HG03108 (cell line): ENCODE measurements around the gene ZMYND15.

Source experiments
- ATAC-seq: cut with Tn5 transposase; IDR thresholded peaks from one replicate; pipeline ENCODE4 v1.9.1; 2021; ENCODE audit warnings: moderate library complexity; ENCODE audit not compliant: unreplicated experiment

ZMYND15 gene

GRCh38 chr17:4742133-4742532 lies 2.5 kb downstream of the ZMYND15 start:
- no peak for ATAC-seq

- ATAC-seq = no peak
These were observed 3.0 kb downstream of the ZMYND15 start for GRCh38 chr17:4742629-4743028.

GRCh38 chr17:4743216-4743615 lies 3.6 kb downstream of the ZMYND15 start:
- ATAC-seq = no peak

- ATAC-seq = no peak
These were observed 4.3 kb downstream of the ZMYND15 start for GRCh38 chr17:4743898-4744297.

GRCh38 chr17:4744999-4745969 lies 5.7 kb downstream of the ZMYND15 start:
- ATAC-seq = no peak

GRCh38 chr17:4747847-4748246 lies 8.2 kb downstream of the ZMYND15 start:
- ATAC-seq = no peak

GRCh38 chr17:4748686-4749085 lies 9.1 kb downstream of the ZMYND15 start:
- ATAC-seq = no peak

- no peak for ATAC-seq
These were observed 11.0 kb downstream of the ZMYND15 start for GRCh38 chr17:4750606-4751005.

- ATAC-seq = no peak
These were observed 12.3 kb downstream of the ZMYND15 start for GRCh38 chr17:4751932-4752331.

GRCh38 chr17:4753392-4753791 lies 13.8 kb downstream of the ZMYND15 start:
- ATAC-seq = no peak

- no peak for ATAC-seq
These were observed 20.2 kb downstream of the ZMYND15 start for GRCh38 chr17:4759776-4760236.

- ATAC-seq = no peak
These were observed 25.0 kb downstream of the ZMYND15 start for GRCh38 chr17:4764595-4764994.

- ATAC-seq = no peak
These were observed 26.6 kb downstream of the ZMYND15 start for GRCh38 chr17:4766201-4766600.

GRCh38 chr17:4766723-4767122 lies 27.1 kb downstream of the ZMYND15 start:
- no peak for ATAC-seq

GRCh38 chr17:4768298-4768697 lies 28.7 kb downstream of the ZMYND15 start:
- no peak for ATAC-seq

GRCh38 chr17:4769628-4770027 lies 30.0 kb downstream of the ZMYND15 start:
- no peak for ATAC-seq

- no peak for ATAC-seq
These were observed 32.0 kb downstream of the ZMYND15 start, which contains the start of gene TM4SF5 for GRCh38 chr17:4771519-4772234. TM4SF5 (plus strand) TSS chr17:4771886; CDS start chr17:4771923, 37 bp downstream.

GRCh38 chr17:4772235-4772613 lies 32.6 kb downstream of the ZMYND15 start:
- ATAC-seq = no peak

GRCh38 chr17:4777969-4778760 lies 38.5 kb downstream of the ZMYND15 start:
- no peak for ATAC-seq

- ATAC-seq = no peak
These were observed 40.8 kb downstream of the ZMYND15 start for GRCh38 chr17:4780325-4780955.

GRCh38 chr17:4782652-4783051 lies 43.0 kb downstream of the ZMYND15 start:
- no peak for ATAC-seq
